ENCODE measurements around the gene ADCY10. TPM values are rescaled to one million over a fixed set of nuclear protein-coding genes. Genes with fewer than 3 reads are reported as not detected.

Gene ADCY10
- total RNA-seq, 2 donors from 2014 or later, result 0.99 to 1.4 TPM

DNA sequence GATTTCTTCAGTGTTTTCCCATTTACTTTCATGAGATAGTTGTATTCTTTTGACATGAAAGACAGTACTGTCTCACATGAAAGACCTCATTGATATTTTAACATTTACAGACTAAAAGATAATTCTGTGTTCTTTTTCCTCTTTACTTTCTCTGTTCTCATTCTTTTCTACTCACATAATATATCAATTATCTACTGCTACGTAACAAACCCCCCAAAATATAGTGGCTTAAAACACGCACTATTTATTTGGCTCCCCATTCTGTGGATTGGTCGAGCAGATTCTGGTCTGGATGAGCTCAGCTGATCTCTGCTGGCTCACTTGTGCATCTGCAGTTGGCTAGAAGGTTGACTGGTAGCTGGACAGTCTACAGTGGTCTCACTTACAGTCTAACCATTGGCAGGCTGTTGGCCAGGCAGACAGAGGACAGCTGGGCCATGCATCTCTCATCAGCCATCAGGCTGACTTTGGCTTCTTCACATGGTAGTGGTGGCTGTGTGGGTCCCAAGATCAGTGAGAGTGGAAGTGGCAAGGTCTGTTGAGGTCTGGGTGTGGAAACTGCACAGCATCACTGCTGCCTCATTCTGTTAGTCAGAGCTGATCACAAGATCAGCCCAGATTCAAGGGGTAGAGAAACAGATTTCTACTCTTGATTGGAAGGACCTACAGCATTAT is 128.9 kb downstream of the ADCY10 start:
- peaks cover 2% of the 10 kb centered on the region for H3K4me1 Mint-ChIP-seq
- H3K9me3 ChIP-seq (ENCODE audit: control insufficient read depth, low read length, poor library complexity, severe bottlenecking), result no peaks in the 10 kb centered on the region
- H3K27ac Mint-ChIP-seq, result no peak overlapping the region
- no peak overlapping the region for H3K4me3 Mint-ChIP-seq
- no peak for ATAC-seq
- no peak for DNase-seq
- no peaks in the 10 kb centered on the region for H3K36me3 Mint-ChIP-seq (ENCODE audit: low read depth)
- H3K27me3 Mint-ChIP-seq, result no peaks in the 10 kb centered on the region

DNA sequence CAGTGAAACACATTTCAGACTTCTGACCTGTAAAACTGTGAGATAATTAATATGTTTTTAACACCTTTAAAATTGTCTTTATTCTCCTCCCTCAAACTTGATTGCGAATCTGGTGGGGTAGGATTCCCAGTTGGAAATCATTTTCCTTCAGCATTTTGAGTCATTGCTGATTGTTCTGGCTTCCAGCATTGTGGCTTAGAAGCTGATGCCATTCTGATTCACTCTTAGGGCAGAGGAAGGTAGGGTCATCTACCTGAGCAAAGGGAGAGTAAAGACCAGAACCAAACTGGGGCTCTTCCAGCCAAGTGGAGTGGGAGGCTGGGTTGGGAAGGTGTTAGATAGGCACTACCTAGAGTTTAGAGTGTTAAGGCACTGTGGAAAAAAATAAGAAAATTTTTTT is 131.0 kb downstream of the ADCY10 start:
- no peaks in the 10 kb centered on the region for H3K27me3 Mint-ChIP-seq
- no peak overlapping the region for H3K4me3 Mint-ChIP-seq
- DNase-seq (no peak), ATAC-seq (no peak)
- peaks cover 2% of the 10 kb centered on the region for H3K4me1 Mint-ChIP-seq
- peaks cover 2% of the 10 kb centered on the region for H3K36me3 Mint-ChIP-seq (ENCODE audit: low read depth)
- H3K27ac Mint-ChIP-seq, result no peak overlapping the region
- no peaks in the 10 kb centered on the region for H3K9me3 ChIP-seq (ENCODE audit: control insufficient read depth, low read length, poor library complexity, severe bottlenecking)

- Mint-ChIP-seq H3K4me3 (no peak overlapping the region), H3K27me3 (no peaks in the 10 kb centered on the region), H3K4me1 (peaks cover 2% of the 10 kb centered on the region), H3K27ac (no peak overlapping the region), H3K36me3 (ENCODE audit: low read depth) (peaks cover 2% of the 10 kb centered on the region)
- no peak for ATAC-seq
- no peak for DNase-seq
- no peaks in the 10 kb centered on the region for H3K9me3 ChIP-seq (ENCODE audit: control insufficient read depth, low read length, poor library complexity, severe bottlenecking)
These were observed 132.4 kb downstream of the ADCY10 start for GRCh38 chr1:167781558-167781957.

GRCh38 chr1:167777269-167777650 is 136.7 kb downstream of the ADCY10 start:
- Mint-ChIP-seq H3K4me1 (no peaks in the 10 kb centered on the region), H3K36me3 (ENCODE audit: low read depth) (peaks cover 4% of the 10 kb centered on the region), H3K27ac (no peak overlapping the region), H3K4me3 (no peak overlapping the region), H3K27me3 (no peaks in the 10 kb centered on the region)
- DNase-seq (no peak), ATAC-seq (no peak)
- no peaks in the 10 kb centered on the region for H3K9me3 ChIP-seq (ENCODE audit: control insufficient read depth, low read length, poor library complexity, severe bottlenecking)

GRCh38 chr1:167776616-167777268 is 137.2 kb downstream of the ADCY10 start:
- DNase-seq (no peak), ATAC-seq (no peak)
- Mint-ChIP-seq H3K4me3 (no peak overlapping the region), H3K27me3 (no peaks in the 10 kb centered on the region), H3K27ac (no peak overlapping the region), H3K4me1 (no peaks in the 10 kb centered on the region), H3K36me3 (ENCODE audit: low read depth) (peaks cover 5% of the 10 kb centered on the region)
- H3K9me3 ChIP-seq (ENCODE audit: control insufficient read depth, low read length, poor library complexity, severe bottlenecking), result no peaks in the 10 kb centered on the region

- H3K9me3 ChIP-seq (ENCODE audit: control insufficient read depth, low read length, poor library complexity, severe bottlenecking), result no peaks in the 10 kb centered on the region
- H3K4me1 Mint-ChIP-seq, result no peaks in the 10 kb centered on the region
- no peak overlapping the region for H3K27ac Mint-ChIP-seq
- ATAC-seq (no peak), DNase-seq (no peak)
- peaks cover 6% of the 10 kb centered on the region for H3K36me3 Mint-ChIP-seq (ENCODE audit: low read depth)
- no peaks in the 10 kb centered on the region for H3K27me3 Mint-ChIP-seq
- H3K4me3 Mint-ChIP-seq, result no peak overlapping the region
These were observed 137.8 kb downstream of the ADCY10 start for GRCh38 chr1:167776151-167776550.

GRCh38 chr1:167775178-167775577 is 138.8 kb downstream of the ADCY10 start:
- Mint-ChIP-seq H3K4me3 (no peak overlapping the region), H3K27ac (no peak overlapping the region), H3K4me1 (no peaks in the 10 kb centered on the region), H3K36me3 (ENCODE audit: low read depth) (peaks cover 7% of the 10 kb centered on the region), H3K27me3 (no peaks in the 10 kb centered on the region)
- DNase-seq (no peak), ATAC-seq (no peak)
- H3K9me3 ChIP-seq (ENCODE audit: control insufficient read depth, low read length, poor library complexity, severe bottlenecking), result no peaks in the 10 kb centered on the region

GRCh38 chr1:167774710-167775109 is 139.2 kb downstream of the ADCY10 start:
- Mint-ChIP-seq H3K36me3 (ENCODE audit: low read depth) (peaks cover 10% of the 10 kb centered on the region), H3K27me3 (no peaks in the 10 kb centered on the region), H3K4me3 (no peak overlapping the region), H3K4me1 (no peaks in the 10 kb centered on the region), H3K27ac (no peak overlapping the region)
- DNase-seq, result no peak
- no peak for ATAC-seq
- H3K9me3 ChIP-seq (ENCODE audit: control insufficient read depth, low read length, poor library complexity, severe bottlenecking), result no peaks in the 10 kb centered on the region

DNA sequence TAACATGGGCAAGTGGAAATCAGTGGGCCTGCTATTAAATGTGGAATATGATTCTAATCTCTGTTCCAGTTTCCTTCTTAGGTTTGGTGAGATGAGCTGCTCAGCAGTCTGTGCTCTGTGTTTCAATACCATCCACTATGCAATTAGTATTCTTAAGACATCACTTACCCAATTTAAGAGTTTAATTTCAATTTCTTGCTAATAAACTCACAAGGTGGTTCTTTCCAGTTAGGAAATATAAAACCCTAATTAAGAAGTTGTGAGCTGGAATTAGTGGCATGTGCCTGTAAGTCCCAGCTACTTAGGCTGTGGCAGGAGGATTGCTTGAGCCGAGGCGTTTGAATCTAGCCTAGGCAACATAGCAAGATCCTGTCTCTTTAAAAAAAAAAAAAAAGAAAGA is 140.4 kb downstream of the ADCY10 start:
- no peak for ATAC-seq
- Mint-ChIP-seq H3K4me1 (no peaks in the 10 kb centered on the region), H3K4me3 (no peak overlapping the region), H3K27me3 (no peaks in the 10 kb centered on the region), H3K36me3 (ENCODE audit: low read depth) (peaks cover 12% of the 10 kb centered on the region), H3K27ac (no peak overlapping the region)
- no peak for DNase-seq
- H3K9me3 ChIP-seq (ENCODE audit: control insufficient read depth, low read length, poor library complexity, severe bottlenecking), result no peaks in the 10 kb centered on the region

- Mint-ChIP-seq H3K27me3 (no peaks in the 10 kb centered on the region), H3K4me3 (no peak overlapping the region), H3K27ac (no peak overlapping the region), H3K36me3 (ENCODE audit: low read depth) (peaks cover 19% of the 10 kb centered on the region), H3K4me1 (no peaks in the 10 kb centered on the region)
- no peak for DNase-seq
- ATAC-seq, result no peak
- H3K9me3 ChIP-seq (ENCODE audit: control insufficient read depth, low read length, poor library complexity, severe bottlenecking), result no peaks in the 10 kb centered on the region
These were observed 141.5 kb downstream of the ADCY10 start for GRCh38 chr1:167772436-167772835.

- ATAC-seq, result no peak
- Mint-ChIP-seq H3K27me3 (no peaks in the 10 kb centered on the region), H3K36me3 (ENCODE audit: low read depth) (peaks cover 19% of the 10 kb centered on the region), H3K4me3 (no peak overlapping the region), H3K27ac (no peak overlapping the region), H3K4me1 (no peaks in the 10 kb centered on the region)
- no peak for DNase-seq
- no peaks in the 10 kb centered on the region for H3K9me3 ChIP-seq (ENCODE audit: control insufficient read depth, low read length, poor library complexity, severe bottlenecking)
These were observed 143.8 kb downstream of the ADCY10 start for GRCh38 chr1:167770127-167770526.

- Mint-ChIP-seq H3K27ac (no peak overlapping the region), H3K27me3 (no peaks in the 10 kb centered on the region), H3K4me3 (no peak overlapping the region), H3K36me3 (ENCODE audit: low read depth) (peaks cover 17% of the 10 kb centered on the region), H3K4me1 (no peaks in the 10 kb centered on the region)
- ATAC-seq, result no peak
- no peaks in the 10 kb centered on the region for H3K9me3 ChIP-seq (ENCODE audit: control insufficient read depth, low read length, poor library complexity, severe bottlenecking)
- DNase-seq, result no peak
These were observed 146.2 kb downstream of the ADCY10 start for GRCh38 chr1:167767761-167768160.

DNA sequence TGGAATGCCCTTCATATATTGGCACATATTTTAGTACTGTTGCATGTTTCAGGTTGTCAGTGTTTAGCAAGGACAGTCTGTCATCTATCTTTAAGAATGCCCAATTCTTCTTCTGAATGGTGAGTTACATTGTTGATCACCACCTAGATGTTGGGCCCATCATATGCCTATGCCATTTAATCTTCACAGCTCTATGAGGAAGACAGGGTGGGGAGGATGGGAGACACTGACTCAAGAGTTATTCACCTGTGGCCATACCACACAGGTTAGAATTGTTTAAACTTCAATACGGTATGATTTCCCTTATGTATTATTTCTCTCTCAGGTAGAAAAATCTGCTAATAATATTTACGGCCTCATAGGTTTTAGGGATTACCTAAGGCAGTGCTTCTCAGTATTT is 147.4 kb downstream of the ADCY10 start:
- DNase-seq (no peak), ATAC-seq (no peak)
- Mint-ChIP-seq H3K27me3 (no peaks in the 10 kb centered on the region), H3K36me3 (ENCODE audit: low read depth) (peaks cover 15% of the 10 kb centered on the region), H3K27ac (no peak overlapping the region), H3K4me3 (no peak overlapping the region), H3K4me1 (peaks cover 11% of the 10 kb centered on the region)
- H3K9me3 ChIP-seq (ENCODE audit: control insufficient read depth, low read length, poor library complexity, severe bottlenecking), result no peaks in the 10 kb centered on the region

DNA sequence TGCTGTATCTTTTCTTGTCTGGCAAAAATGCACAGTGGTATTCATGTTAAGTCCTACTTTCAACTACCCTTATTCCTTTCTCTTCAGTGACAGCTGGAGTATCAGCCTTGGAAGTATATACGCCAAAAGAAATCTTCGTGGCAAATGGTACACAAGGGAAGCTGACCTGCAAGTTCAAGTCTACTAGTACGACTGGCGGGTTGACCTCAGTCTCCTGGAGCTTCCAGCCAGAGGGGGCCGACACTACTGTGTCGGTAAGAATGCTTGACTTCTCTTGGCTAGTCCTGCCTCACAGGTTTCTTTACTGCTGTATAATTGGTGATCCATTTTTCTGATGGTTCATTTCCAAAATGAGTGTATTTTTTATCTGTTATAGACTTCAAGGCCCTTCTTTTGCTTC is 148.4 kb downstream of the ADCY10 start:
- H3K36me3 Mint-ChIP-seq (ENCODE audit: low read depth), result peaks cover 13% of the 10 kb centered on the region
- DNase-seq (no peak), ATAC-seq (no peak)

More for the DNA sequence above, 148.4 kb downstream of the ADCY10 start:
- H3K9me3 ChIP-seq (ENCODE audit: control insufficient read depth, low read length, poor library complexity, severe bottlenecking), result no peaks in the 10 kb centered on the region
- H3K27me3 Mint-ChIP-seq, result no peaks in the 10 kb centered on the region
- no peak overlapping the region for H3K27ac Mint-ChIP-seq
- H3K4me1 Mint-ChIP-seq, result peaks cover 20% of the 10 kb centered on the region
- no peak overlapping the region for H3K4me3 Mint-ChIP-seq
